Muscle layer of colon (tissue), 2 donors: ENCODE measurements around the gene TWIST2.

Experiments used
- H3K27ac ChIP-seq: one replicate; pipeline ENCODE4 v1.7.0; 2013; ENCODE audit warnings: low read depth, mild to moderate bottlenecking, low read length, moderate library complexity
- H3K27me3 ChIP-seq, 2 donors: one replicate each; pipeline ENCODE4 v1.7.0; 2013; ENCODE audit warnings: low read length in 2 of 2, mild to moderate bottlenecking in 2 of 2; ENCODE audit not compliant: insufficient read depth in 2 of 2, control insufficient read depth in 1 of 2
- H3K36me3 ChIP-seq: one replicate; pipeline ENCODE4 v1.7.0; 2013; ENCODE audit warnings: mild to moderate bottlenecking, low read length; ENCODE audit not compliant: insufficient read depth
- H3K4me1 ChIP-seq: one replicate; pipeline ENCODE4 v1.7.0; 2013; ENCODE audit warnings: mild to moderate bottlenecking, low read length; ENCODE audit not compliant: insufficient read depth
- H3K4me3 ChIP-seq, 2 donors: one replicate each; pipeline ENCODE4 v1.7.0; 2013; ENCODE audit warnings: low read length in 2 of 2, low read depth in 1 of 2, mild to moderate bottlenecking in 1 of 2, moderate library complexity in 1 of 2
- H3K9ac ChIP-seq: one replicate; pipeline ENCODE4 v1.7.0; 2013; ENCODE audit warnings: low read length
- H3K9me3 ChIP-seq: one replicate; pipeline ENCODE4 v1.7.0; 2013; ENCODE audit warnings: mild to moderate bottlenecking, low read length
- donor health status: abdominal sarcoma.
- donor health status: Adenocarcinoma of cecum.

Gene TWIST2

GRCh38 chr2:238921681-238922319 lies 73.9 kb downstream of the TWIST2 start:
- Histone ChIP-seq H3K27me3 (no peaks in the 10 kb centered on the region), H3K9me3 (no peaks in the 10 kb centered on the region), H3K4me3 (no peak overlapping the region), H3K9ac (no peak overlapping the region), H3K27ac (no peak overlapping the region), H3K36me3 (no peaks in the 10 kb centered on the region), H3K4me1 (no peaks in the 10 kb centered on the region)

GRCh38 chr2:238922435-238922834 lies 74.5 kb downstream of the TWIST2 start:
- H3K27me3 ChIP-seq = no peaks in the 10 kb centered on the region
- H3K9me3 ChIP-seq = no peaks in the 10 kb centered on the region
- H3K27ac ChIP-seq = no peak overlapping the region
- H3K4me3 ChIP-seq = no peak overlapping the region
- H3K36me3 ChIP-seq = no peaks in the 10 kb centered on the region
- H3K4me1 ChIP-seq = no peaks in the 10 kb centered on the region
- H3K9ac ChIP-seq = no peak overlapping the region

DNA sequence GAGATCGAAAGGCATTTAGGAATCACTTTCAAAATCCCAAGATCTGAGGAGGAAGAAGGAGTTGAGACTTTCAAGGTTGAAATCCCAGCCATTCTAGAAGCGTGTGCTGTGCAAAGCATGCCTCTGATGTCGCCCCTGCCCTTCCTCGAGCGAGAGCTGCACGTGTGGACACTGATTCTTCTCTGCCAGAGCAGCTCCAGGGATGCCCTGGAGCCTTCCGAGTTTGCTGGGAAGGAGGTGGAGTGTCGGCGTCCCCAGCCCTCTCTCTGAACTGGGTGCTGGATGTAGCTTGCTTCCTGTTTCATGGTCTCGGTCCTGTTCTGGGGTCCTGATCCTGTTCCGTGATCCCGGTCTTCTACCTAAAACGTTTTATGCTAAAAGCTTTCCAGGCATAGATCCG lies 76.1 kb downstream of the TWIST2 start:
- H3K27ac ChIP-seq = no peak overlapping the region
- H3K36me3 ChIP-seq = no peaks in the 10 kb centered on the region
- H3K9me3 ChIP-seq = no peaks in the 10 kb centered on the region
- H3K27me3 ChIP-seq = no peaks in the 10 kb centered on the region
- H3K9ac ChIP-seq = no peak overlapping the region
- H3K4me1 ChIP-seq = peaks cover 7% of the 10 kb centered on the region
- no peak overlapping the region for H3K4me3 ChIP-seq

- no peak overlapping the region for H3K4me3 ChIP-seq
- H3K36me3 ChIP-seq = no peaks in the 10 kb centered on the region
- no peaks in the 10 kb centered on the region for H3K27me3 ChIP-seq
- H3K4me1 ChIP-seq = peaks cover 13% of the 10 kb centered on the region
- H3K9ac ChIP-seq = no peak overlapping the region
- H3K9me3 ChIP-seq = no peaks in the 10 kb centered on the region
- H3K27ac ChIP-seq = no peak overlapping the region
Measured at GRCh38 chr2:238924796-238925195, 76.9 kb downstream of the TWIST2 start.

DNA sequence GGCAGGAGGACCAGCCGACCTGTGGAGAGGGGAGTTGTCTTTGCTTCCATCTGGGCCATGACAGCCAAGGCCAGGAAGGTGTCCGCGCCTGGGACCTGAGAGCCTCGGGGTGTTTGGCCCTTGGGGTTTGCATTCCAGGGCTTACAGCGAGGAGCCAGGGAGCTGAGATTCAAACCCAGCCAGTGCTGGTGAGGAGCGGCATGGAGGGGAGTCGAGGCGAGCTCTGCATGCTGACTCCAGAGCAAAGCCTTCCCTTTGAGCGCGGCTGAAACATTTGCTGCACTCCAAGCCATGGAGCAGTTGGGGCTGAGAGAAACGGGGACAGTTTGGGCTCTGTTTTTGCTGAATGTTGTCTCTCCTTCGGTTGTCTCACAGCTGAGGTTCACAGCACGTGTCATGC lies 77.4 kb downstream of the TWIST2 start:
- Histone ChIP-seq H3K9me3 (no peaks in the 10 kb centered on the region), H3K4me1 (peaks cover 13% of the 10 kb centered on the region), H3K27ac (no peak overlapping the region), H3K36me3 (no peaks in the 10 kb centered on the region), H3K27me3 (no peaks in the 10 kb centered on the region), H3K9ac (no peak overlapping the region), H3K4me3 (no peak overlapping the region)

- Histone ChIP-seq H3K9ac (no peak overlapping the region), H3K27ac (no peak overlapping the region), H3K9me3 (no peaks in the 10 kb centered on the region), H3K27me3 (no peaks in the 10 kb centered on the region), H3K4me3 (no peak overlapping the region), H3K36me3 (no peaks in the 10 kb centered on the region), H3K4me1 (peaks cover 13% of the 10 kb centered on the region)
Measured at GRCh38 chr2:238925816-238926521, 78.1 kb downstream of the TWIST2 start.

DNA sequence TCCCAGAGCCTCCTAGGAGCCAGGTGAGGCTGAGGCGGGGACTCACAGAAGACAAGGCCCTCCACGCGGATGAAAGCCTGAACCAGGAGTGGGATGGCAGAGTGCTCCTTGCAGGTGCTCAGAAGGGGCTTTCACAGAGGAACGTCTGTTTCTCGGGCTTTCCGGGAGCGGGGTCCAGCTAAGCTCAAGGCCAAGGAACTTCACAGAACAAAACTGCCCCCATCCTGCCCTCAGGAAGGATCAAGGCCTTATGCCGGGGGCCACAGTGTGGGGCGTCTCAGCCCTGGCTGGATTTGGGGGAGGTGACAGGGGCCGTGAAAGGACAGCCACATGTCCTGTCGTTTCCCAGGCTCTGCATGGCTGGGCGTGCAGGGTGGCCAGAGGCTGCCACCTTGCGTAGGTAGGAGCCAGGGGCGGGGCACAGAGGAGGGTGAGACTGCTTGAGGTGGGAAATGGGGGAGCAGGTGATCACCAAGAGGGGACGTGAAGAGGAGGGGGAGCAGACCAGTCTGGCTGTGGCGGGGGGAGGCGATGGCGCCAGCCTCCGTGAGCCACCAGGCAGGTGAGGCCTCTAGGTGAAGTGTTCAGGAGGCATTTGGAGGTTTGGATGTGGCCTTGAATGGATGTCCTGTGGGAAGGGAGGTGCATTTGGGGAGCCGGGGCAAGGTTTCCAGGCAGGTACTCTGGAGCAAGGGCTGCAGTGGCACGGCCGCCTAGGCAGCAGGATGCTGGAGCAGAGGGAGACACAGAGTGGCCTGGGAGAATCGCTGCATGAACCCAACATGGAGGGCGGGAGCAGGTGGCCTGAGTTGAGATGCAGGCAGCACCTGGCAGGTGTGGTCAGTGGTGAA lies 79.1 kb downstream of the TWIST2 start:
- Histone ChIP-seq H3K9me3 (no peaks in the 10 kb centered on the region), H3K4me1 (peaks cover 13% of the 10 kb centered on the region), H3K4me3 (no peak overlapping the region), H3K27ac (no peak overlapping the region), H3K27me3 (no peaks in the 10 kb centered on the region), H3K36me3 (no peaks in the 10 kb centered on the region), H3K9ac (no peak overlapping the region)

DNA sequence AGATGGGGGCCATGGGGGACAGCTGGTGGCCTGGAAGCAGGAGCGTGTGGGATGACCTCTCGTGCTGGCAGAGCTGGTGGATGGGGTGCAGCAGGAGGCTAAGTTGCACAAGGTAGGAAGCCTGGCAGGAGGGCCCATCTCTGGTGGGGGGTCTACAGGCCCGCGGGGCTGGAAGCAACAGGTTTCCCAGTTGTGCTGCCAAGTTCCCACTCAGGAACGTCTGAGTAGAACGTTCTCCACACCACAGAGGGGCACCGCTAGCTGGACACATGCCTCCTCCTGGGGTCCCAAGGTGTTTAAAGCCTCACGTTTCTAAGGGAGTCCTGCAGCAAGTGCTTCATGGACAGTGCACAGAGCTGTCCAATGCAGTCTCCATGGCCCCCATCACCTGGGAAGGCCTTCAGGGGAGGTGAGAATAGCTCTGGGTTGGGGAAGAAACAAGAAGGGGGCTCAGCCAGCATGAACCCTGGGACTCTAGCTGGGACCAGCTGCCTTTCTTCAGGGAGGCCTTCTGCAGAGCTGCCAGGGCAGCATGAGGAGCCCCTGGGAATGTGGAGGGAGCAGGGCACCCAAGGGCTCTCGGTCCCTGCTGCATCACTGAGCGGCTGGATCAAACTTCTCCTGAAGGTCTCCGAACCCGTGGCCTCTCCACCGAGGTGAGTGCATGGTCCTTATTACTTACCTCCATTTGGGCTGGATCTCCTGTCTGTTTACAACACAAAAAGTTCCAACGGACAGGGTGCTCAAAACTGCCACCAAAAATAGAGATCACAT lies 80.0 kb downstream of the TWIST2 start:
- Histone ChIP-seq H3K36me3 (no peaks in the 10 kb centered on the region), H3K9me3 (no peaks in the 10 kb centered on the region), H3K27me3 (no peaks in the 10 kb centered on the region), H3K4me1 (peaks cover 13% of the 10 kb centered on the region), H3K4me3 (no peak overlapping the region), H3K9ac (no peak overlapping the region), H3K27ac (no peak overlapping the region)

DNA sequence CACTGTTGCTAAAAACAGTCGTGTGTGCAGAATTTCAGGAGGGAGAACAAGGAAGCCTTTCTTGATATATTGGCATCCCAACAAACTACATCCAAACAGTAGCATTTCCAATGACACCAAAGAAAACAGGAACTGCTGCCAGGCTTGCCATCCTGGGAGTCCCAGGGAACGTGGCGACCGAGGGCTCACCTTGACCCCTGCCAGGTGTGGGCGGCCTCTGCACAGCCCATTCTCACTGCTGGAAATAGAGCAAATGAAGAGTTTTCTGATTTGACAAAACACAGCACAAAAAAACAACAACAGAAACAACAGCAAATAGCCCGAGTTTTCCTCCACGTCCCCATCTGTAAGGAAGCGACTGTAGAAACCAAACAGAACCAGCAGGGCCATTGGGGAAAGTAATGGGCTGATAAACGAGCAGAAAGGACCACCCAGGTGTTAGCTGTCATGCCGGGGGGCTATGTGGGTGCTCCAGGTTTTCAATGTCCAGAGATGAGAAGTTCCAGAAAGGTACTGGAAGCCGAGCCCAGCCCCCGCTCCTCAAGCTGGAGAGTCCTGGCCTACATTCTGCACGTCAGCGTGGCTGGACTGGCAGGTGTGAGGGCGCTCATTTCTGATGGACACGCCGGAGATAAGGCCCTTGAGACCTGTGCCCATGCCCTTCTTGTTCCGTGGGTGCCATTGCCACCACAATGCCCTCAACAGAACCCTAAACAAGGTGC lies 80.8 kb downstream of the TWIST2 start:
- peaks cover 3% of the 10 kb centered on the region for H3K9me3 ChIP-seq
- H3K9ac ChIP-seq = no peak overlapping the region
- no peaks in the 10 kb centered on the region for H3K36me3 ChIP-seq
- H3K4me3 ChIP-seq = no peak overlapping the region
- H3K27me3 ChIP-seq = no peaks in the 10 kb centered on the region
- no peak overlapping the region for H3K27ac ChIP-seq
- H3K4me1 ChIP-seq = peaks cover 13% of the 10 kb centered on the region

DNA sequence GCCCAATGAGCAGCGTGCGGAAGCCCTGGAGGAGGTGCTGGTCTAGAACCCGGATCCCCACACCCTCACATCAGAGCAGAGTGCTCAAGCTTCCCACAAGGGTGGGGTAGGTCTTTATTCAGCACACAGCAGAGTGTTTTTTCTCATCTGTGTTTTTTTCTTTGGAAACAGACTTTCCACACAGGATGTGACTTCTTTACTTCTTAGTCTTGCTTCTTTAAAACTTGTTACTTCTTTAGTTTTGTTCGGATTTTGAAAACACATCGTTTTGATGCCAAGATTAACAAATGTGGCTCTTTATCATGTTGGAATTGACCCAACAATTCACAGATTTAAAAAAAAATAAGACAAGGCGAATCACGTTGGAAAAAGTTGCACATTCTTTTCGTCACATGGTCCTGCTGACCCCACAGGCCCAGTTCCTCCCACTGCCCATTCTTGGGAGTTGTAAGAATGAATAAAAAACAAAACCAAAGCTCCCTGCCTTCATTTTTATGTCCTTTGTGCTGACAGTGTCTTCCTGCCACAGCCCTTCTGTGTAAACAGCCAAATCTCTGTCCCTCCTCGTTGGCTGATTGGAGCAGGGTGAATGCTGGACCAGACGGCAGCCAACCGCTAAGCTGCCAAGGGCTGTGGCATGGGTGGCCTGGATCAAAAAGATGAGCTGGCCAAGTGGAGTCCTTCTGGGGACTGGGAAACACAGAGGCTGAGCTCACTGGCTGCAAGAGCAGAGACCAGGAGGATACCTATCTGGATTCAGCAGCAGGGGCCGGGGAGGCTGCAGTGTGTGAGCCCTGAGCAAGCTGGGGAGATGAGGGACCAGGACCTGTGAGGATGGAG lies 81.6 kb downstream of the TWIST2 start:
- Histone ChIP-seq H3K4me3 (no peak overlapping the region), H3K27ac (no peak overlapping the region), H3K9me3 (peaks cover 3% of the 10 kb centered on the region), H3K36me3 (no peaks in the 10 kb centered on the region), H3K27me3 (no peaks in the 10 kb centered on the region), H3K9ac (no peak overlapping the region), H3K4me1 (peaks cover 13% of the 10 kb centered on the region)
